Raji (cell line): ENCODE measurements around the gene DSG4.

Experiments used
- POLR2A ChIP-seq: IDR thresholded peaks from 2 replicates; pipeline ENCODE4 v1.6.1; 2011; ENCODE audit warnings: low read depth, low read length, control low read depth; ENCODE audit not compliant: insufficient read depth

Gene DSG4

DNA sequence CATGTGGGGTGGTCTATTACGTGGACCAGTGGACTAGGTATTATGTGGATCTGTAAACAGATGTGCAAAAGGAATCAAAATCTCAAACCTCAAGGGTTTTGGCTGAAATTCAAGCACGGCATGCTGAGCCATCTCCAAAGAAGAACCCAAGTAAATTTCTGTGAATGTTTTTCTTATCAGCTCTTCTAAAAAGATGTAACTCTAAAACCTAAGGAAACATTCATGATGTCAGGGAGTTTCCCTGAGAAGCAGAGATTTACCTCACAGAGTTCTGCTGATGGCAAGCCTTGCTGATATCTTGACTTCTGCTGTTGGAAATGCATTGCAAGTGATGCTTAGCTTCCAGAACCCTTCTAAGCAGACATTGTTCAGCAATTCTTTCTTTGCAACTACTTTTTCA is 21.6 kb downstream of the DSG4 start:
- TF ChIP-seq POLR2A: no peak

- TF ChIP-seq POLR2A: no peak
Observed at GRCh38 chr18:31399306-31400032, 22.9 kb downstream of the DSG4 start.

- no peak for TF ChIP-seq POLR2A
Observed at GRCh38 chr18:31401156-31402025, 24.8 kb downstream of the DSG4 start.

GRCh38 chr18:31402026-31402373 is 25.4 kb downstream of the DSG4 start:
- no peak for TF ChIP-seq POLR2A

- no peak for TF ChIP-seq POLR2A
Observed at GRCh38 chr18:31403409-31403808, 26.8 kb downstream of the DSG4 start.

DNA sequence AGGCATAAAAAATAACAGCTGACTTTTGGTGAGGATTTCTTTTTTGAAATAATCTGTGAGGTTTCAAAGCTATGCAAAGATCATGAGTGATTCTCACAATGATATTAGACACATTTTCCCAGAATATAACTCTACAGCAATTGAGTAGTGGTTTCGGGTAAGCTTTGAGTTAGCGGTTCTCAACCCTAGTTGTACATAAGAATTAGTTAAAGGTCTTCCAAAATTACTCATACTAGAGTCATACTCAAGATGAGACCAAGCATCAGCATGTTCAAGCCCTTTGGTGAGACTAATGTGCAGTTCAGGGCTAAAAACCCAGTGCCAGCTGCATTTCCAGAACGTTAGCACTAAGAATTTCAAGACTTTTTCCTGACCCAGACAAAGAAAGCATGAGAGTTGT is 31.1 kb downstream of the DSG4 start:
- TF ChIP-seq POLR2A: no peak

DNA sequence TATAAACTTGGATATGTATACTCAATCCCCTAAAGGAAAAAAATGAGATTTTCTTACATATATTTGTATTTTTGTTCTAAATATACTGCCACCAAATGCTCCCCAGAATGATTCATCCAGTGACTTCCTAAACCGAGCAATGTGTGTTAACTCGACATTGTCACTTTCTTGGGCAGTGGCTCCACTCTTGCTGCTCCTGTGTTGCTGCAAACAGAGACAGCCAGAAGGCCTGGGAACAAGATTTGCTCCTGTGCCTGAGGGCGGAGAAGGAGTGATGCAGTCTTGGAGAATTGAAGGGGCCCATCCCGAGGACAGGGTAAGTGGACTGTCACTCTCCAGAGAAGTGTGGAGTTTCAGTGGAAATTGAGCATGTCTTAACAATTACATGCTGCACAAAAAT is 32.7 kb downstream of the DSG4 start:
- TF ChIP-seq POLR2A: no peak

GRCh38 chr18:31410716-31411483 is 34.3 kb downstream of the DSG4 start:
- TF ChIP-seq POLR2A: no peak

GRCh38 chr18:31413137-31413536 is 36.6 kb downstream of the DSG4 start:
- TF ChIP-seq POLR2A: no peak

DNA sequence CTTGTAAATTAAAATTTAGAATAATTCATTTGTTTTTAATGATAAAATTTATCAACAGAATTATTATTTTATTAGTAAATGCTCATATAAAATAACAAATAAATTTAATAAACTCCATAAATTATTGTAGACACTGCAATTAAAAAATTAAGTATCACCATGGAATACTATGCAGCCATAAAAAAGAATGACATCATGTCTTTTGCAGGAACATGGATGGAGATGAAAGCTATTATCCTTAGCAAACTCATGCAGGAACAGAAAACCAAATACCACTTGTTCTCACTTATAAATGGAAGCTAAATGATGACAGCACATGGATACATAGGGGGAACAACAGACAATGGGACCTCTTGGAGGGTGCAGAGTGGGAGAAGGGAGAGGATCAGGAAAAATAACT is 41.3 kb downstream of the DSG4 start:
- no peak for TF ChIP-seq POLR2A

DNA sequence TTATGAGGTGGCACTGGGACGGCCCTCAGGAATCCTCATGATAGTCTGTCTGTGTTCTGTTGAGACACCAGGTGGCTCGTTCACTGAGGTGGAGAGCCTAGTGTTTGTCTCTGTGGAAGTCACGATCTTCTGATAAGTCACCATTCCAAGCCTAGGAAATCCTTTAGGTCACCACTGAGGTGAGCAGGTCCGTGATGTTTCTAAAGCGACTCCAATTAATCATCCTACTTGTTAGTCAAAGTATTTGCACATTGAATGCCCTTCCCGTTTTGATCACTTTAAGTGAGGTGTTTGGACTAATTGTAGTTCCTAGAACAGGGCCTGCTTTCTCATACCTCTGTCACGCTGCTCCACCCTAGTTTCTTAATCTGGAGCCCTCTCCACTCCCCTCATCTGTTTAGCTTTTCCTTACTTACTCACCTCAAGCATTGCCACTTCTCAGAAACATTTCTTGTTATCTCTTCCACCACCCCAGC is 42.9 kb downstream of the DSG4 start:
- no peak for TF ChIP-seq POLR2A

GRCh38 chr18:31420032-31420431 is 43.5 kb downstream of the DSG4 start:
- TF ChIP-seq POLR2A: no peak

DNA sequence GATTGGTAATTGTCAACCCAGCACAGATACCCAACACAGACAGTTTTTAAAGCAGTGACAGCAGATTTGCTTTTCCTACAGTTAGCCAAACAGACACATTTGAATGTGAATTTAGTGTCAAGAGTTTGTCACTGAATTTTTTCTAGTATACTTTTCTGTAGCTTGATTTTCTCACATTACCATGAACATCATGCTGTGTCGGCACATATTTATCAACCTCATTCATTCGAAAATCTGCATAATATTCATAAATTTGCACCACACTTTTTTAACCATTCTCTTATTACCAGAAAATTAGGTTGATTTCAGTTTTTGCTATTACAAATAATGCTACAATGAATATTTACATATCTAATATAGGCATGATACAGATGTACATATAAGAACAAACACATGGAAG is 43.9 kb downstream of the DSG4 start:
- no peak for TF ChIP-seq POLR2A

DNA sequence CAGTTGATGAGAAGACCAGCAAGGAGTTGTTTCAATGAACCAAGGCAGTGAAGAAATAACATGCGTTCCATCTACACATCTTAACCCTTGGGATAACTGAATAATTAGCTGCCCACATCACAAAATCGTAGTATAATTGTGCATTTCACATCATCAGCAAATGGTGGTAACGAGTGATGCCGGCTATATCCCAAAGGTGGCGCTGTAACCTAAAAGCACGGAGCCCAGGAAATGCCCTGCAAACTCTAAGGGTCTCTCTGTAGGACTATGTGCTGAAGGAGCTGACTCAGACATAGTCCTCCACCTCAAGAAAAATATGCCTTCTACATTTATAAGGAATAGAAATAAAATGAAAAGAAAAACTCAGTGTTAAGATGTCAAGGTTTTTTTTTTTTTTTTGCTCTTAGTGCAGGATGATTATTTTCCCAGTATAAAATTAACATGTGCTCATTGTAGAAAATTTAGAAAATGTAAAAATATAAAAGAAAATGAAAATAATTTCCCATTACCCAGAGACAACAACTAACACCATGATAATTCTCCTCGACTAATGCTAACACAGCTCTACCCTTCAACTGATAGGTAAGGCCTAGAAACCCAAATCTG is 47.9 kb downstream of the DSG4 start:
- no peak for TF ChIP-seq POLR2A

DNA sequence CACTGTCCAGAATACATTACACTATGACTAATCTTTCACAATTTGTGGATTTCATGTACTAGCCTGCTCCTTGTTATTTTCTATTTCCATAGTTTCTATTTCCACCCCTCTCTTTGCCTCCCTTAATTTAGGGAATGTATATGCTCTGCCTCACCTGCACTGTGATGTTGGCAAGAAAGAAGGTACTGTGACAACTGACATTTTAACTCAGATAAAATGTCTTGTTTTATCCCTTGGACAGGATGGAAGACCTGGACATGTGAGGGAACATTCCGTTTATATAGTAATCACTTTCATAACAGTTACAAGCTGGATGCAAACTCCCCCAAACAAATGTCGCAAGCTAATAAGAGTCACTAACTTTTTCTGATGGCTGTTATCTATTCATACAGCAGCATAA is 49.4 kb downstream of the DSG4 start:
- no peak for TF ChIP-seq POLR2A

DNA sequence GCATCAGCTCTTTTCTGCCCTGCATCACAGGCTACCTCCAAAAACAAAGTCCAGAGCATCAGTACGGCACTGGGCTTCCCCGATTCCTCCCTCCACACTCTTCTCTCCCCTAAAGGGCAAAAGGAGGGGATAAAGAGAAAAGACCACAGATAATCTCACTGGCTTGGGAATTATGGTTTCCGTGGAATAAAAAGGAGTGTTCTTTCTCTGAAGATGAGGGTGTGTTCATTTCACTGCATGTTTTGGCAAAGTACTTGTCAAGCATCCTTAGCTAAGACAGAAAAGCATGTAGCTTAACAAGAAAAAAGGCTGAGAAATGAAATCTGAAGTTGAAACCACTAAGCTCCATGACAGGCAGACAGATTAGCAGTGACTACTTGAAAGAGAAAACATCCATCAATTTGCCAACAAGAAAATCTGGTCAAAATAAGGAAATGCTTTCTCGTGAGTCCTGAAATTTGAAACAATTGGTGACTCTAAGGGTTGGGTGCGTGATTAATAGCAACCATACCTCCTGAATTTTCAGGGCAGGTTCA is 50.4 kb downstream of the DSG4 start:
- no peak for TF ChIP-seq POLR2A

- TF ChIP-seq POLR2A: no peak
Observed at GRCh38 chr18:31428211-31428610, 51.6 kb downstream of the DSG4 start.
